Measurements from ENCODE around the gene CAMK1. TPM values are rescaled to one million over a fixed set of nuclear protein-coding genes. Genes with fewer than 3 reads are reported as not detected.

Gene CAMK1
- total RNA-seq, 1 donor from 2014 or later = 18.0 TPM

GRCh38 chr3:9780910-9781309 lies 11.2 kb upstream of the CAMK1 start:
- no peak for TF ChIP-seq CTCF (IDR thresholded peaks at IDR 0.05; ENCODE audit: insufficient read depth, low read length, poor library complexity, severe bottlenecking)
- Histone ChIP-seq H3K27me3 (ENCODE audit: control insufficient read depth, insufficient read depth, low read length) (no peaks in the 10 kb centered on the region), H3K36me3 (ENCODE audit: control insufficient read depth, insufficient read depth, low read length) (peaks cover 4% of the 10 kb centered on the region), H3K4me3 (ENCODE audit: low read depth, low read length) (no peak overlapping the region)
- DNase-seq (ENCODE audit: low read depth) = no peak

GRCh38 chr3:9780458-9780812 lies 10.7 kb upstream of the CAMK1 start:
- no peak for TF ChIP-seq CTCF (IDR thresholded peaks at IDR 0.05; ENCODE audit: insufficient read depth, low read length, poor library complexity, severe bottlenecking)
- no peaks in the 10 kb centered on the region for H3K27me3 ChIP-seq (ENCODE audit: control insufficient read depth, insufficient read depth, low read length)
- peaks cover 4% of the 10 kb centered on the region for H3K36me3 ChIP-seq (ENCODE audit: control insufficient read depth, insufficient read depth, low read length)
- no peak overlapping the region for H3K4me3 ChIP-seq (ENCODE audit: low read depth, low read length)
- no peak for DNase-seq (ENCODE audit: low read depth)

GRCh38 chr3:9779721-9780457 lies 10.1 kb upstream of the CAMK1 start:
- DNase-seq (ENCODE audit: low read depth) = no peak
- H3K27me3 ChIP-seq (ENCODE audit: control insufficient read depth, insufficient read depth, low read length) = no peaks in the 10 kb centered on the region
- no peak overlapping the region for H3K4me3 ChIP-seq (ENCODE audit: low read depth, low read length)
- peaks cover 4% of the 10 kb centered on the region for H3K36me3 ChIP-seq (ENCODE audit: control insufficient read depth, insufficient read depth, low read length)
- TF ChIP-seq CTCF (IDR thresholded peaks at IDR 0.05; ENCODE audit: insufficient read depth, low read length, poor library complexity, severe bottlenecking) = no peak

GRCh38 chr3:9779075-9779593 lies 9.4 kb upstream of the CAMK1 start:
- no peak for DNase-seq (ENCODE audit: low read depth)
- no peaks in the 10 kb centered on the region for H3K27me3 ChIP-seq (ENCODE audit: control insufficient read depth, insufficient read depth, low read length)
- TF ChIP-seq CTCF (IDR thresholded peaks at IDR 0.05; ENCODE audit: insufficient read depth, low read length, poor library complexity, severe bottlenecking) = no peak
- no peak overlapping the region for H3K4me3 ChIP-seq (ENCODE audit: low read depth, low read length)
- peaks cover 4% of the 10 kb centered on the region for H3K36me3 ChIP-seq (ENCODE audit: control insufficient read depth, insufficient read depth, low read length)

- peak; percentile 25 for DNase-seq (ENCODE audit: low read depth)
- Histone ChIP-seq H3K27me3 (ENCODE audit: control insufficient read depth, insufficient read depth, low read length) (no peaks in the 10 kb centered on the region), H3K36me3 (ENCODE audit: control insufficient read depth, insufficient read depth, low read length) (peaks cover 2% of the 10 kb centered on the region), H3K4me3 (ENCODE audit: low read depth, low read length) (no peak overlapping the region)
- TF ChIP-seq CTCF (IDR thresholded peaks at IDR 0.05; ENCODE audit: insufficient read depth, low read length, poor library complexity, severe bottlenecking) = no peak
Observed at GRCh38 chr3:9778143-9779074, 8.7 kb upstream of the CAMK1 start.
